ENCODE measurements around the gene PCDH9.

- no peak for TF ChIP-seq POLR2A (IDR thresholded peaks at IDR 0.05)
- TF ChIP-seq, protein P1, sequence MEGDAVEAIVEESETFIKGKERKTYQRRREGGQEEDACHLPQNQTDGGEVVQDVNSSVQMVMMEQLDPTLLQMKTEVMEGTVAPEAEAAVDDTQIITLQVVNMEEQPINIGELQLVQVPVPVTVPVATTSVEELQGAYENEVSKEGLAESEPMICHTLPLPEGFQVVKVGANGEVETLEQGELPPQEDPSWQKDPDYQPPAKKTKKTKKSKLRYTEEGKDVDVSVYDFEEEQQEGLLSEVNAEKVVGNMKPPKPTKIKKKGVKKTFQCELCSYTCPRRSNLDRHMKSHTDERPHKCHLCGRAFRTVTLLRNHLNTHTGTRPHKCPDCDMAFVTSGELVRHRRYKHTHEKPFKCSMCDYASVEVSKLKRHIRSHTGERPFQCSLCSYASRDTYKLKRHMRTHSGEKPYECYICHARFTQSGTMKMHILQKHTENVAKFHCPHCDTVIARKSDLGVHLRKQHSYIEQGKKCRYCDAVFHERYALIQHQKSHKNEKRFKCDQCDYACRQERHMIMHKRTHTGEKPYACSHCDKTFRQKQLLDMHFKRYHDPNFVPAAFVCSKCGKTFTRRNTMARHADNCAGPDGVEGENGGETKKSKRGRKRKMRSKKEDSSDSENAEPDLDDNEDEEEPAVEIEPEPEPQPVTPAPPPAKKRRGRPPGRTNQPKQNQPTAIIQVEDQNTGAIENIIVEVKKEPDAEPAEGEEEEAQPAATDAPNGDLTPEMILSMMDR (IDR thresholded peaks at IDR 0.05): no peak
These were observed 303.8 kb downstream of the PCDH9 start for GRCh38 chr13:66926200-66926850.
